Measurements from ENCODE around the gene NBAS. TPM values are rescaled to one million over a fixed set of nuclear protein-coding genes. Genes with fewer than 3 reads are reported as not detected.

NBAS gene
- total RNA-seq, 1 donor from 2014 or later: 57.6 TPM

DNA sequence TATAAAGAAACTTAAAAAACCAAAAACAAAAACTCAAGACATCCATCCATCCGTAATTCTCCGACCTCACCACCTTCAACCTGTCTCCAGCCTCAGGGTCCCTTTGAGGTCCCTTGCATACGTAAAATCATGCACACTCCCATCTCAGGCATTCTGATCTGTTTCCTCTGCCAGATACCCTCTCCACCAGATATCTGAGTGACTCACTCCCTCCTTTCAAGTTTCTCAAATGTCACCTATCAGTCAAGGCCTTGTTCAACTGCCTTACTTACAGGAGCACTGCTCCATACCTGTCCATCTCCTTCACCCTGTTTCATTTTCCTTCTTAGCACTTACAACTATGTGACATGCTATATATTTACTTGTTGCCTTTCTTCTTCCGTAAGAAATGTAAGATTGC lies 369.3 kb downstream of the NBAS start:
- H3K4me3 Mint-ChIP-seq (ENCODE audit: unreplicated experiment): no peak overlapping the region
- H3K79me2 ChIP-seq (ENCODE audit: insufficient read depth, low read length): no peaks in the 10 kb centered on the region
- H3K4me1 ChIP-seq (ENCODE audit: insufficient read depth, low read length): no peaks in the 10 kb centered on the region
- H4K20me1 ChIP-seq (ENCODE audit: insufficient read depth, low read length): no peaks in the 10 kb centered on the region
- no peak for DNase-seq (ENCODE audit: low read depth)
- no peak for FAIRE-seq
- no peaks in the 10 kb centered on the region for H3K27me3 Mint-ChIP-seq (ENCODE audit: low read depth, unreplicated experiment)
- H3K27ac Mint-ChIP-seq (ENCODE audit: unreplicated experiment): no peak overlapping the region
- peaks cover 7% of the 10 kb centered on the region for H3K36me3 Mint-ChIP-seq (ENCODE audit: low read depth, unreplicated experiment)
- no peak overlapping the region for H2AFZ ChIP-seq (ENCODE audit: low read depth, low read length)
- no peaks in the 10 kb centered on the region for H3K27me3 ChIP-seq (ENCODE audit: insufficient read depth, low read length)
- no peaks in the 10 kb centered on the region for H3K9me3 ChIP-seq (ENCODE audit: insufficient read depth, low read depth, low read length)
- no peak overlapping the region for H3K27ac ChIP-seq (ENCODE audit: low read depth, low read length)
- H3K4me2 ChIP-seq (ENCODE audit: low read length): no peak overlapping the region
- H3K36me3 ChIP-seq (ENCODE audit: insufficient read depth, low read length): peaks cover 3% of the 10 kb centered on the region
- H3K9ac ChIP-seq (ENCODE audit: low read length): no peak overlapping the region
- H3K4me3 ChIP-seq (ENCODE audit: insufficient read depth, low read depth, low read length): no peak overlapping the region
- H3K9me3 Mint-ChIP-seq (ENCODE audit: unreplicated experiment): no peaks in the 10 kb centered on the region
- H3K4me1 Mint-ChIP-seq (ENCODE audit: low read depth, unreplicated experiment): peaks cover 8% of the 10 kb centered on the region
- no peak for TF ChIP-seq CTCF (IDR thresholded peaks at IDR 0.05; ENCODE audit: insufficient read depth, low read depth, low read length)
- no peak for TF ChIP-seq EZH2 (IDR thresholded peaks at IDR 0.05; ENCODE audit: insufficient read depth, low read length)

GRCh38 chr2:15189216-15189615 lies 371.9 kb downstream of the NBAS start:
- FAIRE-seq (no peak), DNase-seq (ENCODE audit: low read depth) (no peak)
- H3K9me3 Mint-ChIP-seq (ENCODE audit: unreplicated experiment): no peaks in the 10 kb centered on the region
- Histone ChIP-seq H3K9ac (ENCODE audit: low read length) (no peak overlapping the region), H3K9me3 (ENCODE audit: insufficient read depth, low read depth, low read length) (no peaks in the 10 kb centered on the region), H3K36me3 (ENCODE audit: insufficient read depth, low read length) (peaks cover 3% of the 10 kb centered on the region), H3K4me2 (ENCODE audit: low read length) (no peak overlapping the region), H2AFZ (ENCODE audit: low read depth, low read length) (no peak overlapping the region), H3K4me1 (ENCODE audit: insufficient read depth, low read length) (no peaks in the 10 kb centered on the region), H3K79me2 (ENCODE audit: insufficient read depth, low read length) (no peaks in the 10 kb centered on the region), H4K20me1 (ENCODE audit: insufficient read depth, low read length) (no peaks in the 10 kb centered on the region), H3K27me3 (ENCODE audit: insufficient read depth, low read length) (no peaks in the 10 kb centered on the region), H3K27ac (ENCODE audit: low read depth, low read length) (no peak overlapping the region), H3K4me3 (ENCODE audit: insufficient read depth, low read depth, low read length) (no peak overlapping the region)
- no peak overlapping the region for H3K4me3 Mint-ChIP-seq (ENCODE audit: unreplicated experiment)
- peaks cover 14% of the 10 kb centered on the region for H3K36me3 Mint-ChIP-seq (ENCODE audit: low read depth, unreplicated experiment)
- no peak for TF ChIP-seq CTCF (IDR thresholded peaks at IDR 0.05; ENCODE audit: insufficient read depth, low read depth, low read length)
- TF ChIP-seq EZH2 (IDR thresholded peaks at IDR 0.05; ENCODE audit: insufficient read depth, low read length): no peak
- H3K27ac Mint-ChIP-seq (ENCODE audit: unreplicated experiment): no peak overlapping the region
- H3K4me1 Mint-ChIP-seq (ENCODE audit: low read depth, unreplicated experiment): peaks cover 8% of the 10 kb centered on the region
- no peaks in the 10 kb centered on the region for H3K27me3 Mint-ChIP-seq (ENCODE audit: low read depth, unreplicated experiment)

DNA sequence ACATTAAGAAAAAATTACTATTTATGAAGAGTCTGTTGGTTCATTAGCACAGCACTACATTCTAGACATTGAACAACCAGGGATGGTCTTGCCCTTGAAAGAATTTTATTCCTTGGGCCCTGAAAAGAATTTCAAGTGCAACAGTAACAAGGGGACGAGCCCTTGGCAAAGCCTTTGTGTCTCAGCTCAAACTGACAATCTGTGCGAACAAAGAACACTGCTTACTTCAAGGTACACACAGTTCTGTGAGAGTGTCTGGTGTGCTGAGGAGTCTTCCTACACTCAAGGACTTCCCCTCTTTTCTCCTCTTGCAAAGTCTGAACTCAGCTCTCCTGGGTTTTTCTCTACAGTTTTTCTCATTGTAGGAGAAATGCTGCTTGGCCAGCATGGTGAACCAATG lies 373.4 kb downstream of the NBAS start:
- no peak for TF ChIP-seq EZH2 (IDR thresholded peaks at IDR 0.05; ENCODE audit: insufficient read depth, low read length)
- H3K9ac ChIP-seq (ENCODE audit: low read length): no peak overlapping the region
- Mint-ChIP-seq H3K27ac (ENCODE audit: unreplicated experiment) (no peak overlapping the region), H3K4me1 (ENCODE audit: low read depth, unreplicated experiment) (peaks cover 4% of the 10 kb centered on the region), H3K9me3 (ENCODE audit: unreplicated experiment) (peaks cover 2% of the 10 kb centered on the region), H3K36me3 (ENCODE audit: low read depth, unreplicated experiment) (peaks cover 15% of the 10 kb centered on the region), H3K27me3 (ENCODE audit: low read depth, unreplicated experiment) (no peaks in the 10 kb centered on the region), H3K4me3 (ENCODE audit: unreplicated experiment) (no peak overlapping the region)
- no peak overlapping the region for H3K4me2 ChIP-seq (ENCODE audit: low read length)
- H3K79me2 ChIP-seq (ENCODE audit: insufficient read depth, low read length): no peaks in the 10 kb centered on the region
- H4K20me1 ChIP-seq (ENCODE audit: insufficient read depth, low read length): no peaks in the 10 kb centered on the region
- H3K27ac ChIP-seq (ENCODE audit: low read depth, low read length): no peak overlapping the region
- DNase-seq (ENCODE audit: low read depth) (no peak), FAIRE-seq (no peak)
- peaks cover 3% of the 10 kb centered on the region for H3K36me3 ChIP-seq (ENCODE audit: insufficient read depth, low read length)
- H3K4me1 ChIP-seq (ENCODE audit: insufficient read depth, low read length): no peaks in the 10 kb centered on the region
- no peak overlapping the region for H3K4me3 ChIP-seq (ENCODE audit: insufficient read depth, low read depth, low read length)
- H3K9me3 ChIP-seq (ENCODE audit: insufficient read depth, low read depth, low read length): no peaks in the 10 kb centered on the region
- no peaks in the 10 kb centered on the region for H3K27me3 ChIP-seq (ENCODE audit: insufficient read depth, low read length)
- H2AFZ ChIP-seq (ENCODE audit: low read depth, low read length): no peak overlapping the region

Measured in astrocyte (in vitro differentiated cells and primary cell).